LHCN-M2 (cell line): ENCODE results near the gene PLIN3. TPM values are rescaled to one million over a fixed set of nuclear protein-coding genes. Genes with fewer than 3 reads are reported as not detected.

ENCODE experiments used
- total RNA-seq: library from RNA; depleted of rRNA; stranded (reverse); fragments of >200 nt; gene quantifications from 2 replicates; pipeline ENCODE4 v1.2.3, GENCODE V29; 2014; rRNA removed

The PLIN3 gene
- total RNA-seq, 1 experiment from 2014 or later = 379 TPM

Other genes starting within 250 kb of the PLIN3 start
- 9.2 and 11.4 TPM in 2 replicates for gene TNFAIP8L1, start 228.2 kb downstream of the PLIN3 start, total RNA-seq
- gene MYDGF, start 197.3 kb downstream of the PLIN3 start, total RNA-seq = 151 and 161 TPM in 2 replicates
- 107 and 109 TPM in 2 replicates for gene DPP9, start 143.8 kb downstream of the PLIN3 start, total RNA-seq
- 12.7 and 13.8 TPM in 2 replicates for gene FEM1A, start 75.9 kb downstream of the PLIN3 start, total RNA-seq
- gene TICAM1, start 36.0 kb downstream of the PLIN3 start, total RNA-seq = 2.9 and 3.5 TPM in 2 replicates
- gene ARRDC5, start 35.2 kb upstream of the PLIN3 start, total RNA-seq = not detected in 2 replicates
- gene UHRF1, start 41.8 kb upstream of the PLIN3 start, total RNA-seq = 122 and 132 TPM in 2 replicates
- gene KDM4B, start 101.4 kb upstream of the PLIN3 start, total RNA-seq = 15.0 and 15.8 TPM in 2 replicates